Activated T-cell treated with anti-CD3 and anti-CD28 coated beads for 24 hours (primary cell): ENCODE data around the gene C1orf185.
"Not testable (repeated sequence)": the region's sequence is repeated elsewhere in the genome, so short reads cannot be mapped to it uniquely, and the experiment has no call there.

Experiments
- DNase-seq: peaks from one replicate; pipeline ENCODE4 v3.0.0-alpha.2; 2020; ENCODE audit warnings: low read depth

Gene C1orf185

GRCh38 chr1:51101976-51102375 is at the start of gene C1orf185:
Gene C1orf185 (plus strand): TSS chr1:51102228. CDS start chr1:51102234, 6 bp downstream.
- no peak for DNase-seq

GRCh38 chr1:51058858-51059257 is 43.2 kb upstream of the C1orf185 start:
- DNase-seq: no peak

GRCh38 chr1:51061231-51061918 is 40.7 kb upstream of the C1orf185 start:
- DNase-seq: no peak

- no peak for DNase-seq
Observed at GRCh38 chr1:51063121-51063520, 38.9 kb upstream of the C1orf185 start.

- DNase-seq: no peak
Observed at GRCh38 chr1:51070011-51070410, 32.0 kb upstream of the C1orf185 start.

GRCh38 chr1:51070640-51071039 is 31.4 kb upstream of the C1orf185 start:
- DNase-seq: no peak

GRCh38 chr1:51071291-51072042 is 30.6 kb upstream of the C1orf185 start:
- no peak for DNase-seq

- DNase-seq: no peak
Observed at GRCh38 chr1:51072043-51072439, 30.0 kb upstream of the C1orf185 start.

GRCh38 chr1:51072651-51073050 is 29.4 kb upstream of the C1orf185 start:
- no peak for DNase-seq

GRCh38 chr1:51073456-51073855 is 28.6 kb upstream of the C1orf185 start:
- no peak for DNase-seq

- DNase-seq: no peak
Observed at GRCh38 chr1:51086496-51087271, 15.3 kb upstream of the C1orf185 start.

- no peak for DNase-seq
Observed at GRCh38 chr1:51088474-51088873, 13.6 kb upstream of the C1orf185 start.

- DNase-seq: no peak
Observed at GRCh38 chr1:51093581-51093980, 8.4 kb upstream of the C1orf185 start.

- no peak for DNase-seq
Observed at GRCh38 chr1:51097171-51097570, 4.9 kb upstream of the C1orf185 start.

- no peak for DNase-seq
Observed at GRCh38 chr1:51100264-51100880, 1.7 kb upstream of the C1orf185 start.

GRCh38 chr1:51114137-51114536 is 12.1 kb downstream of the C1orf185 start:
- no peak for DNase-seq

- DNase-seq: no peak
Observed at GRCh38 chr1:51115714-51116404, 13.8 kb downstream of the C1orf185 start.

GRCh38 chr1:51119331-51119730 is 17.3 kb downstream of the C1orf185 start:
- no peak for DNase-seq

GRCh38 chr1:51120629-51121028 is 18.6 kb downstream of the C1orf185 start:
- no peak for DNase-seq

GRCh38 chr1:51127152-51127551 is 25.1 kb downstream of the C1orf185 start:
- not testable (repeated sequence) for DNase-seq

GRCh38 chr1:51131185-51131584 is 29.2 kb downstream of the C1orf185 start:
- no peak for DNase-seq

GRCh38 chr1:51133045-51133444 is 31.0 kb downstream of the C1orf185 start:
- no peak for DNase-seq
